Lung (tissue), 12 donors: ENCODE measurements around the gene SACM1L. TPM values are rescaled to one million over a fixed set of nuclear protein-coding genes. Genes with fewer than 3 reads are reported as not detected.

Experiments
- ATAC-seq: fragments of 200-7000 bp; cut with Tn5 transposase; one replicate; pipeline ENCODE4 v1.9.1; 2020; ENCODE audit warnings: moderate number of reproducible peaks; ENCODE audit not compliant: insufficient read depth, low FRiP score
- DNase-seq, 3 donors: peaks; one replicate each; pipeline ENCODE4 v3.0.0-alpha.2; 2013 to 2017
- H3K27ac ChIP-seq, 2 donors: one replicate each; pipeline ENCODE4 v1.5.1; 2013; ENCODE audit warnings: mild to moderate bottlenecking in 2 of 2, moderate library complexity in 2 of 2, control low read depth in 1 of 2, inconsistent platforms in 1 of 2, low read depth in 1 of 2, low read length in 1 of 2
- H3K27me3 ChIP-seq, 3 donors: one replicate each; pipeline ENCODE4 v1.5.1; 2013; ENCODE audit warnings: low read length in 2 of 3; ENCODE audit not compliant: control insufficient read depth in 3 of 3, insufficient read depth in 3 of 3
- H3K36me3 ChIP-seq, 4 donors: one replicate each; pipeline ENCODE4 v1.5.1; 2013; ENCODE audit warnings: low read length in 4 of 4, mild to moderate bottlenecking in 1 of 4, moderate library complexity in 1 of 4; ENCODE audit not compliant: control insufficient read depth in 4 of 4, insufficient read depth in 4 of 4
- H3K4me1 ChIP-seq, 5 donors: one replicate each; pipeline ENCODE4 v1.5.1; 2013; ENCODE audit warnings: low read length in 5 of 5, mild to moderate bottlenecking in 2 of 5, moderate library complexity in 1 of 5; ENCODE audit not compliant: control insufficient read depth in 5 of 5, insufficient read depth in 5 of 5
- H3K4me3 ChIP-seq: one replicate; pipeline ENCODE4 v1.5.1; 2013; ENCODE audit warnings: mild to moderate bottlenecking, control low read depth, moderate library complexity
- H3K9ac ChIP-seq, 2 donors: one replicate each; pipeline ENCODE4 v1.5.1; 2013; ENCODE audit warnings: low read length in 2 of 2, control low read depth in 1 of 2; ENCODE audit not compliant: insufficient read depth in 1 of 2
- H3K9me3 ChIP-seq, 4 donors: one replicate each; pipeline ENCODE4 v1.5.1; 2013; ENCODE audit warnings: low read length in 3 of 4, mild to moderate bottlenecking in 1 of 4, moderate library complexity in 1 of 4; ENCODE audit not compliant: control insufficient read depth in 4 of 4, insufficient read depth in 3 of 4
- WGBS, 2 donors: extraction: QIAGEN DNeasy Blood & Tissue Kit; methylation state at CpG; one replicate each; pipeline ENCODE4 v1.1.7; 2013; 5-methylcytosine and 5-hydroxymethylcytosine counted together
- polyA plus RNA-seq, 2 donors: library from polyadenylated mRNA; stranded (reverse); fragments of 200-250 nt; gene quantifications; one replicate each; pipeline ENCODE4 v1.2.1, GENCODE V29; 2013
- total RNA-seq, 2 donors: library from RNA; depleted of rRNA in 1 of 2; stranded (reverse); fragments of >200 nt in 1 of 2; gene quantifications; one replicate each; pipeline ENCODE4 v1.2.1, GENCODE V29; 2014 to 2021
- TF ChIP-seq, protein P1 (sequence below): IDR thresholded peaks from 2 replicates; pipeline ENCODE4 v1.5.1; 2012; ENCODE audit warnings: mild to moderate bottlenecking; ENCODE audit errors: control extremely low read depth, extremely low read depth
- donor health status: control.
- donor health status: control.
- donor health status: Bipolar disorder and iron deficiency.
- donor health status: healthy.
- donor health status: DM: yes; HTN: yes; CAD: no.

The SACM1L gene
- total and polyA plus RNA-seq, 4 donors: 23.3 to 117 (median 43.8) TPM

DNA sequence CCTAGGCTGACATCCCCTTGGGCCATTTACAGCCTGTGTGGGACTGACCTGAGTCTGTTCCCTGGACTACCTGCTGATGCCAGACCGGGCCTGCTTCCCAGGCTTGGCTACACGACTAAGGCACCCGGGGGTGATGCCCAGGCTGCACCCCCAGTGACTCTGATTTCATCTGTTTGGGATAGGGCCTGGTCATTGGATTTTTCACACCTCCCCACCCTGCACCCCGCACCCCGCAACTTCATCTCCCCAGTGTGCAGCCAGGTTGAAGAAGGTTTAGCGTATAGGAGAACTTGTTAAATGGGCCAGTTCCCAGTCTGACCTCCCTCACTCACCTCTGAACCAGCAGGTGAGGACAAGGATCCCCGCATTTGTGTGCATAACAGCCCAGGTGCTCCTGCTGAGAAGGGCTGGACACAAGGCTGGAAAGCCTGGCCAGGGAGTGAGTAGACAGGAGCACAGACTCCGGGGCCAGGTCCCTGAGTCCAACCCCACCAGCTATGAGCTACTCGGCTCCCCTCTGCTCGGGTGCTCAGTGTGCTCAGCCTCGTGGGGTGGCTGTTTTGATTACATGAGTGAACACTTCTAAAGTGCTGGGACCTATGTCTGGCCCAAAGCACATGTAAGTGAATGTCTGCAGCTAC lies 88.7 kb downstream of the SACM1L start:
- WGBS, 2 donors: 90 to 92% methylated on average over 11 of the region's 11 CpGs
- Histone ChIP-seq H3K27ac (no peak overlapping the region), H3K4me3 (no peak overlapping the region), H3K36me3 (no peaks in the 10 kb centered on the region), H3K9ac (no peak overlapping the region), H3K4me1 (peaks cover 0 to 20% (median 4%) of the 10 kb centered on the region in 5 donors), H3K27me3 (no peaks in the 10 kb centered on the region), H3K9me3 (peaks cover 0 to 1% (median 0%) of the 10 kb centered on the region in 4 donors)
- ATAC-seq (no peak), DNase-seq (no peak)
- TF ChIP-seq, protein P1, sequence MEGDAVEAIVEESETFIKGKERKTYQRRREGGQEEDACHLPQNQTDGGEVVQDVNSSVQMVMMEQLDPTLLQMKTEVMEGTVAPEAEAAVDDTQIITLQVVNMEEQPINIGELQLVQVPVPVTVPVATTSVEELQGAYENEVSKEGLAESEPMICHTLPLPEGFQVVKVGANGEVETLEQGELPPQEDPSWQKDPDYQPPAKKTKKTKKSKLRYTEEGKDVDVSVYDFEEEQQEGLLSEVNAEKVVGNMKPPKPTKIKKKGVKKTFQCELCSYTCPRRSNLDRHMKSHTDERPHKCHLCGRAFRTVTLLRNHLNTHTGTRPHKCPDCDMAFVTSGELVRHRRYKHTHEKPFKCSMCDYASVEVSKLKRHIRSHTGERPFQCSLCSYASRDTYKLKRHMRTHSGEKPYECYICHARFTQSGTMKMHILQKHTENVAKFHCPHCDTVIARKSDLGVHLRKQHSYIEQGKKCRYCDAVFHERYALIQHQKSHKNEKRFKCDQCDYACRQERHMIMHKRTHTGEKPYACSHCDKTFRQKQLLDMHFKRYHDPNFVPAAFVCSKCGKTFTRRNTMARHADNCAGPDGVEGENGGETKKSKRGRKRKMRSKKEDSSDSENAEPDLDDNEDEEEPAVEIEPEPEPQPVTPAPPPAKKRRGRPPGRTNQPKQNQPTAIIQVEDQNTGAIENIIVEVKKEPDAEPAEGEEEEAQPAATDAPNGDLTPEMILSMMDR: no peak

DNA sequence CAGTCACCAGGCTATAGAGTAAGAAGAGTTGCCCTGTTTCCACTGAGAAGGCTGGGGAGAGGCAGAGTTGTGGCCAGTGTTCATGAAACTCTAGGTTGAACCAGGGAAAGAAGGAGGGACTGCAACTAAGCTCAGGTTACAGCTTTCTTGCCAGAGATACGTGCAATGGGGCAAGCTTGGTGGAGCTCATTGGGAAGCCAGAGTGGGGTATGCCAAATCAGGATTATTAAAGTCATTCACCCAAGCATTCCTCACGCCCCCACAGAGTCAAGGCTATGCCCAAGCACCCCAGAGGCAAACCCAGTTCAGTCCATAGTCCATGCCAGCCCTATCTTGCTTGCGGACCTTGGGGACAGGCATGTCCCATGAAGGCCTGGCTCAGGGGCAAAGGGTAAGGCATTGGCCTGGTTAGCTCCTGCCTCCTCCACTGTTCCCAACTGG lies 89.6 kb downstream of the SACM1L start:
- no peak for DNase-seq
- TF ChIP-seq, protein P1: no peak
- Histone ChIP-seq H3K4me1 (peaks cover 0 to 20% (median 4%) of the 10 kb centered on the region in 5 donors), H3K27me3 (no peaks in the 10 kb centered on the region), H3K9ac (no peak overlapping the region), H3K9me3 (peaks cover 0 to 1% (median 0%) of the 10 kb centered on the region in 4 donors), H3K27ac (no peak overlapping the region), H3K4me3 (no peak overlapping the region), H3K36me3 (no peaks in the 10 kb centered on the region)
- 73 to 87% methylated on average over 3 of the region's 3 CpGs for WGBS, 2 donors
- no peak for ATAC-seq

- Histone ChIP-seq H3K27me3 (no peaks in the 10 kb centered on the region), H3K9ac (no peak overlapping the region), H3K36me3 (no peaks in the 10 kb centered on the region), H3K4me1 (peaks cover 0 to 14% (median 4%) of the 10 kb centered on the region in 5 donors), H3K9me3 (peaks cover 0 to 3% (median 0%) of the 10 kb centered on the region in 4 donors), H3K4me3 (no peak overlapping the region), H3K27ac (no peak overlapping the region)
- 84 to 90% methylated on average over 35 of the region's 35 CpGs for WGBS, 2 donors
- ATAC-seq (peak; percentile 15), DNase-seq (peak in 1 of 3 donors; percentile 44)
- TF ChIP-seq, protein P1: no peak
These were observed 90.8 kb downstream of the SACM1L start for GRCh38 chr3:45779746-45780735.
